Caco-2 (cell line): ENCODE measurements around the gene ERBB3. TPM values are rescaled to one million over a fixed set of nuclear protein-coding genes. Genes with fewer than 3 reads are reported as not detected.

ENCODE experiments used
- BruUV-seq: library from RNA; stranded (reverse); fragments of 400-500 nt; replicated peaks from 2 replicates; lab custom pipeline; 2021; lab: Mats Ljungman, UMichigan
- CTCF ChIA-PET: fragments of 300-600 bp; sonication (Branson Sonifier 250); formaldehyde crosslinking; loops from one replicate; lab custom pipeline; 2022; ENCODE audit warnings: antibody characterized with exemption; lab: Charles Lee
- POLR2A ChIA-PET: fragments of 300-600 bp; sonication (Branson Sonifier 250); formaldehyde crosslinking; loops from one replicate; lab custom pipeline; 2022; ENCODE audit warnings: antibody characterized with exemption; lab: Charles Lee
- DNase-seq, 2 experiments: peaks; one replicate each; pipeline versions ENCODE4 v3.0.0 to v3.0.0-alpha.2; 2020 to 2022
- H3K27me3 ChIP-seq: replicated peaks from 2 replicates; pipeline ENCODE4 v1.6.0; 2011; ENCODE audit warnings: low read length; ENCODE audit not compliant: control insufficient read depth, insufficient read depth
- H3K36me3 ChIP-seq: 2 replicates; pipeline ENCODE4 v1.5.1; 2011; ENCODE audit warnings: low read length; ENCODE audit not compliant: control insufficient read depth, insufficient read depth
- H3K4me1 ChIP-seq: fragments of 250-450 bp; sonication (Bioruptor Pico); 2 replicates; pipeline ENCODE4 v1.5.1; 2020; ENCODE audit warnings: mild to moderate bottlenecking
- H3K4me3 ChIP-seq: 2 replicates; pipeline ENCODE4 v1.5.1; 2011; ENCODE audit warnings: low read depth, mild to moderate bottlenecking, control low read depth, low read length
- H3K9me3 ChIP-seq: fragments of 250-450 bp; sonication (Bioruptor Pico); 2 replicates; pipeline ENCODE4 v1.5.1; 2020; ENCODE audit warnings: mild to moderate bottlenecking, moderate library complexity
- H3K27ac Mint-ChIP-seq: one replicate; pipeline ENCODE4 v1.8.0; 2022; ENCODE audit warnings: mixed read lengths; ENCODE audit not compliant: unreplicated experiment
- H3K27me3 Mint-ChIP-seq: one replicate; pipeline ENCODE4 v1.8.0; 2022; ENCODE audit warnings: mixed read lengths; ENCODE audit not compliant: insufficient read depth, unreplicated experiment
- H3K36me3 Mint-ChIP-seq: one replicate; pipeline ENCODE4 v1.8.0; 2022; ENCODE audit warnings: mild to moderate bottlenecking, mixed read lengths; ENCODE audit not compliant: insufficient read depth, unreplicated experiment
- H3K4me1 Mint-ChIP-seq: one replicate; pipeline ENCODE4 v1.8.0; 2022; ENCODE audit warnings: low read depth, mixed read lengths; ENCODE audit not compliant: unreplicated experiment
- H3K4me3 Mint-ChIP-seq: one replicate; pipeline ENCODE4 v1.8.0; 2022; ENCODE audit warnings: mild to moderate bottlenecking, moderate library complexity, mixed read lengths; ENCODE audit not compliant: unreplicated experiment
- H3K9me3 Mint-ChIP-seq: one replicate; pipeline ENCODE4 v1.8.0; 2022; ENCODE audit warnings: mixed read lengths; ENCODE audit not compliant: unreplicated experiment
- CTCF ChIP-seq, 2 experiments: fragments of 200-600 bp in 1 of 2; IDR thresholded peaks; 1 replicate in 1 of 2; 2 replicates in 1 of 2; pipeline versions ENCODE4 v1.5.1 to v1.8.0; 2011 to 2022; ENCODE audit warnings: antibody characterized with exemption in 1 of 2, control low read depth in 1 of 2, inconsistent platforms in 1 of 2, low read depth in 1 of 2, low read length in 1 of 2, mild to moderate bottlenecking in 1 of 2, moderate library complexity in 1 of 2; ENCODE audit not compliant: insufficient read depth in 1 of 2, severe bottlenecking in 1 of 2, unreplicated experiment in 1 of 2
- intact Hi-C: fragments of 100-400 bp; cut with micrococcal nuclease; formaldehyde crosslinking; loops from one replicate; pipeline ENCODE4 v1.10.0; 2022; ENCODE audit not compliant: unreplicated experiment
- total RNA-seq: library from RNA; stranded (reverse); gene quantifications from 2 replicates; pipeline ENCODE4 v1.2.3, GENCODE V29; 2022

The ERBB3 gene
- total RNA-seq, 1 experiment from 2014 or later = 109 TPM

- H3K4me3 Mint-ChIP-seq = peak overlapping the region; percentile 89
- H3K4me3 ChIP-seq = peak overlapping the region; percentile 74
- peak; percentile 93 to 96 for DNase-seq
- peaks cover 24% of the 10 kb centered on the region for H3K4me1 ChIP-seq
- no peaks in the 10 kb centered on the region for H3K9me3 Mint-ChIP-seq
- POLR2A ChIA-PET = interaction anchor here (0.6 to 4.1 kb wide), 3 partner anchors 19 to 105 kb away, joined by 4 to 48 read pairs (median 14); partner anchors contain the start of genes PA2G4 and RAB5B
- no peaks in the 10 kb centered on the region for H3K27me3 Mint-ChIP-seq
- no peaks in the 10 kb centered on the region for H3K9me3 ChIP-seq
- TF ChIP-seq CTCF (IDR thresholded peaks at IDR 0.05; ENCODE audit: insufficient read depth in 1 of 2, low read depth in 1 of 2, low read length in 1 of 2, severe bottlenecking in 1 of 2, unreplicated experiment in 1 of 2) = peak; percentile 69 to 84
- intact Hi-C loops = loop anchor here (1.0 kb wide), 3 partner anchors 25 to 39 kb away; partner anchors contain the start of genes PA2G4 and ZC3H10
- H3K4me1 Mint-ChIP-seq = peaks cover 7% of the 10 kb centered on the region
- H3K27ac Mint-ChIP-seq = peak overlapping the region; percentile 92
- peaks cover 7% of the 10 kb centered on the region for H3K36me3 ChIP-seq
- H3K27me3 ChIP-seq = no peaks in the 10 kb centered on the region
- TSS peak; percentile 87 for BruUV-seq
- peaks cover 45% of the 10 kb centered on the region for H3K36me3 Mint-ChIP-seq
- CTCF ChIA-PET = interaction anchor here (0.6 to 1.4 kb wide), 4 partner anchors 9 to 356 kb away, joined by 4 to 22 read pairs (median 8); partner anchors contain the start of genes PA2G4 and SUOX
Observed at GRCh38 chr12:56078931-56079722, 838 bp upstream of the ERBB3 start.

GRCh38 chr12:56080556-56081138 is 682 bp downstream of the ERBB3 start:
- TSS peak; percentile 44 for BruUV-seq
- peaks cover 24% of the 10 kb centered on the region for H3K4me1 ChIP-seq
- H3K9me3 Mint-ChIP-seq = no peaks in the 10 kb centered on the region
- no peaks in the 10 kb centered on the region for H3K9me3 ChIP-seq
- no peaks in the 10 kb centered on the region for H3K27me3 Mint-ChIP-seq
- no peaks in the 10 kb centered on the region for H3K27me3 ChIP-seq
- peak overlapping the region; percentile 89 for H3K4me3 Mint-ChIP-seq
- peaks cover 14% of the 10 kb centered on the region for H3K4me1 Mint-ChIP-seq
- peaks cover 59% of the 10 kb centered on the region for H3K36me3 Mint-ChIP-seq
- ChIA-PET CTCF (interaction anchor here (0.6 to 3.2 kb wide), 5 partner anchors 8 to 1745 kb away, joined by 3 to 12 read pairs (median 4); partner anchors contain the start of genes BLOC1S1 and PA2G4), POLR2A (interaction anchor here (1.3 to 4.1 kb wide), 2 partner anchors 23 to 25 kb away, joined by 3 to 48 read pairs; partner anchors contain the start of gene PA2G4)
- peak; percentile 59 to 73 for DNase-seq
- no peak for TF ChIP-seq CTCF (IDR thresholded peaks at IDR 0.05; ENCODE audit: insufficient read depth in 1 of 2, low read depth in 1 of 2, low read length in 1 of 2, severe bottlenecking in 1 of 2, unreplicated experiment in 1 of 2)
- peak overlapping the region; percentile 92 for H3K27ac Mint-ChIP-seq
- peaks cover 13% of the 10 kb centered on the region for H3K36me3 ChIP-seq
- peak overlapping the region; percentile 74 for H3K4me3 ChIP-seq
- intact Hi-C loops = no loop called here
